ENCODE results near the gene HSPA12A. TPM values are rescaled to one million over a fixed set of nuclear protein-coding genes. Genes with fewer than 3 reads are reported as not detected.

HSPA12A gene
- total RNA-seq, 4 donors from 2014 or later = 2.6 to 15.7 (median 6.8) TPM

- TF ChIP-seq POLR2A (IDR thresholded peaks at IDR 0.05) (no peak), CTCF (IDR thresholded peaks at IDR 0.05) (no peak)
- no peak for DNase-seq
- H3K4me1 ChIP-seq = no peaks in the 10 kb centered on the region
- no peak overlapping the region for H3K4me3 ChIP-seq
- H3K27ac ChIP-seq = no peak overlapping the region
- H3K27me3 ChIP-seq = no peaks in the 10 kb centered on the region
- H3K9me3 ChIP-seq = no peaks in the 10 kb centered on the region
- no peaks in the 10 kb centered on the region for H3K36me3 ChIP-seq
These were observed 11.7 kb downstream of the HSPA12A start for GRCh38 chr10:116730464-116731260.

DNA sequence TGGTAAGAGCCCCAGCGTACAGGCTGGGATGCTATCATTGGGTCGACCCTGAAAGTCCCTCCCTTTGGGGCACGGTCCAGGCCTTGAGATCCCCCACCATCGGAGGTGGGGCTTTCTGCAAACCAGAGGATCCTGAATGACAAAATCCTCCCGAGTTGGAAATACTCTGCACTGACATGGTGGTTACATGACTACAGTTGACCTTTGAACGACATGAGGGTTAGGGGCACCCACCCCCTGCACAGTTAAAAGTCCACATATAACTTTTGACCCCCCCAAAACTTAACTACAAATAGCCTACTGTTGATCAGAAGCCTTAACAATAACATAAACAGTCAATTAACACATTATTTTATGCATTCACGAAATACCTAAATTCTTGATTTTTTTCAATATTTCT lies 13.1 kb downstream of the HSPA12A start:
- H3K4me1 ChIP-seq = no peaks in the 10 kb centered on the region
- H3K27ac ChIP-seq = no peak overlapping the region
- H3K4me3 ChIP-seq = no peak overlapping the region

GRCh38 chr10:116728526-116729096 lies 13.8 kb downstream of the HSPA12A start:
- no peak for DNase-seq
- no peak overlapping the region for H3K27ac ChIP-seq

More for the DNA sequence above, 13.1 kb downstream of the HSPA12A start:
- TF ChIP-seq CTCF (IDR thresholded peaks at IDR 0.05) = no peak
- Histone ChIP-seq H3K27me3 (no peaks in the 10 kb centered on the region), H3K36me3 (no peaks in the 10 kb centered on the region), H3K9me3 (no peaks in the 10 kb centered on the region)
- no peak for DNase-seq

DNA sequence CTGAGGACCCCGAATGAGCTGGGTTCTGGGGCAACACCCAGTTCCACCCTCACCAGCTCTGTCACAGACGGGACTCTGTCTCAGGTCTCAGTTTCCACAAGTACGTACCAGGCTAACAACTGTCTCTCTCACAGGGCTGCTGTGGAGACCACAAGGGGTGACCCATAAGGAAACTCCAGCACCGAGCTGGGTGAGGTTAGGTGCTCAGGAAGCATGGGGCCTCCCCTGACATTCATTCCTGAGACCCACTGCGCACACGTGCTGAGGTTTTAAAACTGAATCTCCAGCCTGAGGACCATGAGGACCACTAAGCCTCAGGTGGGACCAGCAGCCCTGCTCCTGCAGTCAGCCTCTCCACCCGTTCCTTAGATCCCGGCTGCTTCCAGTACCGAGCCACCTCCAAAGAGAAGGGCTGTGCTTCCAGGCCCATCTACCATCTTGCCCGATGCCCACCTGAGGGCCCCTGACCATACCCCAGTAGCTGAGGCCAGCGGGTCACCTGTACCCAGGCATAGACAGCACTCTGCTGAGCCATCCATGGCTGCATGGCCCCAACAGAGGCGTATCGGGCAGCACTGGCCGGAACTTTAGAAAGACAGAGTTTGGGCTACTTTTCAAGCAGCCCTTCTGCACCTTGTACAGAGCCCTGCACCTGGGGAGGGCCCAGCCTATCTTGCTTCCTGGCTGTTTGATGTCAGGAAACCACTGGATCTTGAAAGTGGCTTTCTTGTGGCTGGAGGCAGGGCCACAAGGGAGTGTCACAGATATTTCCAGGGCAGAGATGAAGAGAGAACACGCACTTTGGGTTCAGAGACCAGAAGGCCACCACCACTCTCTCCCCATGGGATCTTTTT lies 18.7 kb downstream of the HSPA12A start:
- no peaks in the 10 kb centered on the region for H3K9me3 ChIP-seq
- H3K36me3 ChIP-seq = no peaks in the 10 kb centered on the region
- no peak overlapping the region for H3K4me3 ChIP-seq
- peaks cover 0 to 9% (median 0%) of the 10 kb centered on the region in 4 donors for H3K4me1 ChIP-seq
- no peak overlapping the region for H3K27ac ChIP-seq
- no peaks in the 10 kb centered on the region for H3K27me3 ChIP-seq
- no peak for DNase-seq
- TF ChIP-seq POLR2A (IDR thresholded peaks at IDR 0.05) (no peak), CTCF (IDR thresholded peaks at IDR 0.05) (no peak)

More at GRCh38 chr10:116728526-116729096, 13.8 kb downstream of the HSPA12A start:
- H3K4me3 ChIP-seq = no peak overlapping the region
- no peak for TF ChIP-seq CTCF (IDR thresholded peaks at IDR 0.05)
- no peak for TF ChIP-seq POLR2A (IDR thresholded peaks at IDR 0.05)
- no peaks in the 10 kb centered on the region for H3K27me3 ChIP-seq
- no peaks in the 10 kb centered on the region for H3K9me3 ChIP-seq
- H3K4me1 ChIP-seq = no peaks in the 10 kb centered on the region
- H3K36me3 ChIP-seq = no peaks in the 10 kb centered on the region

GRCh38 chr10:116722736-116723427 lies 19.5 kb downstream of the HSPA12A start:
- Histone ChIP-seq H3K9me3 (no peaks in the 10 kb centered on the region), H3K36me3 (no peaks in the 10 kb centered on the region), H3K4me3 (no peak overlapping the region), H3K27ac (no peak overlapping the region), H3K27me3 (no peaks in the 10 kb centered on the region), H3K4me1 (peaks cover 0 to 9% (median 0%) of the 10 kb centered on the region in 4 donors)
- DNase-seq = no peak
- no peak for TF ChIP-seq POLR2A (IDR thresholded peaks at IDR 0.05)
- no peak for TF ChIP-seq CTCF (IDR thresholded peaks at IDR 0.05)

Data from Peyer's patch (tissue), 4 donors.